IPS-18a (cell line): Measurements from ENCODE around the gene USP3.

Source experiments
- H3K27ac ChIP-seq: one replicate; pipeline ENCODE4 v1.5.1; 2013; ENCODE audit warnings: low read length
- H3K27me3 ChIP-seq: one replicate; pipeline ENCODE4 v1.6.1; 2013; ENCODE audit warnings: mild to moderate bottlenecking, low read length; ENCODE audit not compliant: control insufficient read depth, insufficient read depth
- H3K36me3 ChIP-seq: one replicate; pipeline ENCODE4 v1.6.1; 2013; ENCODE audit warnings: low read depth, low read length; ENCODE audit not compliant: control insufficient read depth
- H3K4me1 ChIP-seq: one replicate; pipeline ENCODE4 v1.6.1; 2013; ENCODE audit warnings: low read depth, low read length; ENCODE audit not compliant: control insufficient read depth
- H3K4me3 ChIP-seq: one replicate; pipeline ENCODE4 v1.5.1; 2013; ENCODE audit warnings: low read length
- H3K9ac ChIP-seq: one replicate; pipeline ENCODE4 v1.6.1; 2013; ENCODE audit warnings: mild to moderate bottlenecking, low read length, moderate library complexity
- H3K9me3 ChIP-seq: one replicate; pipeline ENCODE4 v1.6.1; 2013; ENCODE audit warnings: low read depth, low read length; ENCODE audit not compliant: control insufficient read depth

The USP3 gene

GRCh38 chr15:63588826-63589225 lies 84.4 kb downstream of the USP3 start:
- Histone ChIP-seq H3K9ac (no peak overlapping the region), H3K27ac (no peak overlapping the region), H3K9me3 (peaks cover 3% of the 10 kb centered on the region), H3K4me3 (no peak overlapping the region), H3K27me3 (no peaks in the 10 kb centered on the region), H3K36me3 (peaks cover 24% of the 10 kb centered on the region), H3K4me1 (no peaks in the 10 kb centered on the region)

GRCh38 chr15:63593705-63594671 lies 89.6 kb downstream of the USP3 start:
- no peak overlapping the region for H3K27ac ChIP-seq
- peaks cover 8% of the 10 kb centered on the region for H3K4me1 ChIP-seq
- no peak overlapping the region for H3K9ac ChIP-seq
- no peaks in the 10 kb centered on the region for H3K9me3 ChIP-seq
- H3K4me3 ChIP-seq: no peak overlapping the region
- H3K36me3 ChIP-seq: peaks cover 18% of the 10 kb centered on the region
- no peaks in the 10 kb centered on the region for H3K27me3 ChIP-seq

DNA sequence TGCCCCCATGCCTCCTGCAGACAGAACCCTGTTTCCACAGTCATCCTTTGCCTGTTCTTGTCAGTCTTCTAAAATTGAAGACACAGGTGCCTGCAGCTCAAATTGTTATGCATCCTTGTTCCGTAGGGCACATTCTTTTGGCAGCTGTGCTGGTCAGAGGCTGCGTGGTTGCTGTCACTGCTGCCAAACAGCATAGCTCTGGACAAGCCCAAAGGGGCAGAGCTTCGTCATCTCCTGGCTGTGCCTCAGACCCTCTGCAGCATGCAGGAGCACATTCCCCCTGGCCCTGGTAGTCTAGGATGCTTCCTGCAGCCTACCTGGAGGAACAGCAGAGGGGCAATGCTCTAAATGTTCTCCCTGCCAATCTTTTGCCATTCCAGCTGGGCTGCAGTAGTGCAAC lies 90.7 kb downstream of the USP3 start:
- H3K27me3 ChIP-seq: peaks cover 5% of the 10 kb centered on the region
- peaks cover 15% of the 10 kb centered on the region for H3K36me3 ChIP-seq
- H3K4me1 ChIP-seq: peaks cover 8% of the 10 kb centered on the region
- H3K9ac ChIP-seq: no peak overlapping the region
- H3K9me3 ChIP-seq: no peaks in the 10 kb centered on the region
- H3K4me3 ChIP-seq: no peak overlapping the region
- no peak overlapping the region for H3K27ac ChIP-seq

- no peaks in the 10 kb centered on the region for H3K9me3 ChIP-seq
- no peak overlapping the region for H3K27ac ChIP-seq
- no peak overlapping the region for H3K4me3 ChIP-seq
- H3K4me1 ChIP-seq: peaks cover 8% of the 10 kb centered on the region
- no peak overlapping the region for H3K9ac ChIP-seq
- peaks cover 13% of the 10 kb centered on the region for H3K36me3 ChIP-seq
- peaks cover 11% of the 10 kb centered on the region for H3K27me3 ChIP-seq
These were observed 91.3 kb downstream of the USP3 start for GRCh38 chr15:63595688-63596087.

DNA sequence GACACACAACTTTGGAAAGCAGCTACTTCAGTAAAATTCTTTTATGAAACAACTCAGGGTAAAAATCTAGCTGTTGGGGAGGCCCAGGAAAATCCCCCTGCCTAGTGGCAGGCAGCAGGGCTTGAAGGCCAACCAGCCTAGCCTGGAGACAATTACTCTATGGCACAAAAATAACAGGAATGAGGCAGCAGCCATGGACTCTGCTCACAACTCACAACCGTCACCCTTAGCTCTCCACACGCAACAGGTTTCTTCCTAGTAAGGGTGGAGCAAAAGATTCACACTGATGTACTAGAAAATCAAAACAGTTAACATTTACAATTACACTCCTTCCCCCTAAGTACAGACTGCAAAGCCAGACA lies 92.3 kb downstream of the USP3 start:
- no peaks in the 10 kb centered on the region for H3K9me3 ChIP-seq
- H3K27ac ChIP-seq: no peak overlapping the region
- H3K4me3 ChIP-seq: no peak overlapping the region
- peaks cover 19% of the 10 kb centered on the region for H3K27me3 ChIP-seq
- no peak overlapping the region for H3K9ac ChIP-seq
- H3K36me3 ChIP-seq: peaks cover 4% of the 10 kb centered on the region
- H3K4me1 ChIP-seq: peaks cover 8% of the 10 kb centered on the region

GRCh38 chr15:63597038-63597790 lies 92.8 kb downstream of the USP3 start, which contains the start of gene FBXL22:
Gene FBXL22 (plus strand): TSS chr15:63597387. CDS start chr15:63597393, 6 bp downstream.
- H3K27ac ChIP-seq: no peak within 1 kb of the TSS
- H3K9ac ChIP-seq: no peak within 1 kb of the TSS

GRCh38 chr15:63597821-63598220 lies 93.4 kb downstream of the USP3 start:
- Histone ChIP-seq H3K9me3 (no peaks in the 10 kb centered on the region), H3K36me3 (peaks cover 4% of the 10 kb centered on the region), H3K4me3 (no peak overlapping the region), H3K27me3 (peaks cover 31% of the 10 kb centered on the region), H3K27ac (no peak overlapping the region), H3K9ac (no peak overlapping the region), H3K4me1 (peaks cover 8% of the 10 kb centered on the region)

More at GRCh38 chr15:63597038-63597790, 92.8 kb downstream of the USP3 start, which contains the start of gene FBXL22:
- Histone ChIP-seq H3K4me3 (no peak within 1 kb of the TSS), H3K36me3 (peaks cover 4% of the 10 kb centered on the region), H3K9me3 (no peaks in the 10 kb centered on the region), H3K4me1 (peaks cover 8% of the 10 kb centered on the region), H3K27me3 (peaks cover 25% of the 10 kb centered on the region)

DNA sequence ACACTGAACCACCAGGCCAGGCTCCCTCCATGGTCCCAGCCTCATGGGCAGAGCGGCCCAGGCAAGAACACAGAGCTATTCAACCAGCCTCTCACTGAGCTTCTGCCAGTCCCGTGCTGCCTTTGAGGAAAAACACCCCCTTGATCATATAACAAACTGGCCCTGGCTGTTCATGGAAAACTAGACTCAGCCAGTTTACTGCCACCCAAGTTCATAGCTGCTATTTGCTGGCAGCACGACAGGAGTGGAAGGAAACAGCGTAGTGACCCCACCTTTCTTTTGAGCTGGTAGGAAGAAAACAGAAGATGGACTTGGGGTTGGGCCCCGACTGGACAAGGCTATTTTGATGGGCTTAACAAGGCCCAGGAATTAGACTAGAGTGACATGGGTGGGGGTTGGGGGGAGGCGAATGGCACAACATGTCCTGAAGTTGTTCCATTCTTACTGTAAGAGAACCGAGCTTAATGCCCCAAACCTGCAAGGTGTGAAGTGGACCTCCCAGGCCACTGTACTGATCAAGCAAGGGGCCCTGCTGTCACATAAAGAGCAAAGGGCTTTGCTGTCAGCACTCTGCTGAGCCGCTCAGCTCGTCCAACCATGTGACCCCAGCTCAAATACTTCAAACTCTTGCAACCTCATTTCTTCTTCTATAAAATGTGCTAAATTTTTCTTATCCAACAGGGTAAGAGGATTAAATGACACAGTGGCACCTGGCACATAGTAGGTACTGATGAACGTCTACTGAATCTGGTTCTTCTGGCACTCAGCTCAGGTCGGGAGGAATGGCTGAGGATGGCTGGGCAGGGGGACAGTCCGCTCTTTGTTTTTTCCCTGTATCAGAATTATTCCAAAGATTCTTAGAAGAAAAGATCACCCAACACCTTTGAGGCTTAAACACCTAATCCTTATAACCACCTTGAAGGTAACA lies 94.3 kb downstream of the USP3 start:
- no peak overlapping the region for H3K4me3 ChIP-seq
- no peak overlapping the region for H3K27ac ChIP-seq
- no peaks in the 10 kb centered on the region for H3K36me3 ChIP-seq
- H3K9me3 ChIP-seq: no peaks in the 10 kb centered on the region
- H3K4me1 ChIP-seq: peaks cover 8% of the 10 kb centered on the region
- no peak overlapping the region for H3K9ac ChIP-seq
- H3K27me3 ChIP-seq: peaks cover 36% of the 10 kb centered on the region

- Histone ChIP-seq H3K4me1 (peaks cover 8% of the 10 kb centered on the region), H3K9me3 (no peaks in the 10 kb centered on the region), H3K27ac (no peak overlapping the region), H3K27me3 (peaks cover 36% of the 10 kb centered on the region), H3K4me3 (peak overlapping the region; percentile 73), H3K9ac (no peak overlapping the region), H3K36me3 (no peaks in the 10 kb centered on the region)
These were observed 95.1 kb downstream of the USP3 start for GRCh38 chr15:63599401-63600000.

DNA sequence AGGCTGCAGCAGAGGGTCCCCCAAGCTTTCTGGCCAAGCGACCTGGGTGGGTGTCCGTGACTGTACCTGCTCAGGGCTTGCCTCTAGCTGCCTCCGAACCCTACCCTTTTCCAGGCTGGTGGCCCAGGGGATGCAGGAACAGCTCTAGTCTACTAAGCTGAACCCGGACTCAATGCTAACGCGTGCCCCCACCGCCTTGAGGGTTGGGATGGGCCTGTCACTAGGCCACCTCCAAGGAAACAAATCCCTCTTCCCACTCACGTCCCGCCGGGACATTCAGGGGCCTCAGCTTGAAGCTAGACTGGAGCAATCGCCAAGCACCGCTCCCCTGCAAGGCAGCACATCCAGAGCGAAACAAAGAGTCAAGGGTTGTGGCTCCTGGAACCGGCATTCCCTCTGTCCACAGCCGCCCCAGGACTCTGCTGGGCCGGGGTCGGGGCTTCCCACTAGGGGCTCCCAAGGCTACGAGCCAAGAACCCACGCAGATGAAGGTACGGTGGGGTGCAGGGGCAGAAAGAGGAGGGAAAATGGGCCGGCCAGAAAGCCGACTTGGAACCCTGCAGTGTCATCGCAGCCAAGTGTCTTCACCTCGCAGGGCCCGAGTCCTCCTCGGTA lies 95.7 kb downstream of the USP3 start:
- Histone ChIP-seq H3K9me3 (no peaks in the 10 kb centered on the region), H3K9ac (peak overlapping the region; percentile 62), H3K27me3 (peaks cover 36% of the 10 kb centered on the region), H3K36me3 (no peaks in the 10 kb centered on the region), H3K4me3 (peak overlapping the region; percentile 73), H3K4me1 (peaks cover 3% of the 10 kb centered on the region), H3K27ac (no peak overlapping the region)
